Measurements from ENCODE around the gene FAM240A. TPM values are rescaled to one million over a fixed set of nuclear protein-coding genes. Genes with fewer than 3 reads are reported as not detected.

FAM240A gene
- total RNA-seq, 1 experiment from 2014 or later, result not detected

DNA sequence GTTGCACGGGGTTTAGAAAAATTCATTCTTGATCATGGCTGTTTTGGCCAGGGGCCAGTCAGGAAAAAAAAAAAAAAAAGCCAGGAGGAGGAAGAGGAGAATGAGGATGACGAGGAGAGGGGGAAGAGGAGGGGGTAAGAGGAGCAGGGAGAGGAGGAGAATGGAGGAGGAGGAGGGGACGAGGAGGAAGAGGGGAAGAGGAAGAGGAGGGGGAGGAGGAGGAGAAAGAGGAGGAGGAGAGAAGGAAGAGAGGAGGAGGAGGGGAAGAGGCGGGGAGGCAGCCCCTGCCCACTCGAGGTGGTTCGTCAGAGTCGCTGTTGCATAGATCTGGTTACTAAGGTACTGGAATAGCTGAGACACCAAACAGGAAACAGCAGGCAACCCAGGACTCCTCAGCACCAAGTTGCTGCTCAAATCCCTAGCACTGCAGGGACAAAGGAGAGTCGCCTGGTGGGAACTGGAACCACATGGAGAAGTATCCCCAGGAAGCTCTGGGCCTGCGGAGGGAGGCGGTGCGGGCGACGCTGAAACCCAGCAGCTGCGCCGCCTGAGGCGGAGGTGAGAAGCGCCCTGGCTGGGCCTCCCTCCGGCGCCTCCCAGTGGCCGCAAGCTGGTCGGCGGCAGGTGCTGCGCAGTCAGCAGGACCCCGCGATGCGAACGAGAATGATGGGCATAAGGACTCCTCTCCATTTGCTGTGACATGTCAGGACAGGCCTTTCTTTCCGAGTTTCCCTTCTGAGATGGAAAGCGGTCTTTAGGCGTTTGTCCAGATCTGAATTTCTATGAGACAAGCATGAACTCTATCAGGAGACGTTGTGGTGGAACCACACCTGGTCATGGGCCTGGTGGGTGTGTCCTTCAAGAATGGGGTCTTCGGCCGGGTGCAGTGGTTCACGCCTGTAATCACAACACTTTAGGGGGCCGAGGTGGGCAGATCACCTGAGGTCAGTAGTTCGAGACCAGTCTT is 17.5 kb downstream of the FAM240A start:
- no peaks in the 10 kb centered on the region for H3K27me3 ChIP-seq
- no peak overlapping the region for H3K27ac ChIP-seq
- no peaks in the 10 kb centered on the region for H3K36me3 ChIP-seq
- no peaks in the 10 kb centered on the region for H3K4me1 ChIP-seq
- H3K4me3 ChIP-seq, result no peak overlapping the region
- H3K9me3 ChIP-seq (replicated peaks), result no peaks in the 10 kb centered on the region
- DNase-seq, result peak; percentile 39 to 59

GRCh38 chr3:46632792-46633191 is 20.5 kb downstream of the FAM240A start:
- DNase-seq, result no peak
- Histone ChIP-seq H3K9me3 (replicated peaks) (no peaks in the 10 kb centered on the region; the same call in 1 of the 2 replicates), H3K27ac (no peak overlapping the region), H3K27me3 (no peaks in the 10 kb centered on the region), H3K4me3 (no peak overlapping the region), H3K36me3 (no peaks in the 10 kb centered on the region), H3K4me1 (no peaks in the 10 kb centered on the region)

DNA sequence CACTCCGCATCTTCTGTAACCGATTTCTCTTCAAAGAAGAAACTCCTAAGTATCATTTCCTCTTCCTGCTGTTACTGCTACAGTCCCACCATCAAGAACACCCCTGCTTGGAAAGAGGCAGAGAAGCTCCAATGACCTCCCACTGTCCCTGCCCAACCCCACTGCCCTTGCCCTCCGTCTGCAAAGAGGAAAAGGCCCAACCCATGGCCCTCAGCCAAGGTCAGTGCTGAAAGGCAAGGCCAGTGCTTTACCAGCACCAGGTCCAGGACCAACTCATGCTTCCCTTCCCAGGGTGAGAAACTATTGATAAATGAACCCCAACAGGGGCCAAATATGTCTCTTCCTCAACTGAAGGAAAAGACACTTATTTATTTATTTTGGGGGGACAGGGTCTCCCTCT is 22.5 kb downstream of the FAM240A start:
- no peak overlapping the region for H3K4me3 ChIP-seq
- H3K27me3 ChIP-seq, result no peaks in the 10 kb centered on the region
- DNase-seq, result no peak
- H3K36me3 ChIP-seq, result no peaks in the 10 kb centered on the region
- no peaks in the 10 kb centered on the region for H3K4me1 ChIP-seq
- no peak overlapping the region for H3K27ac ChIP-seq
- H3K9me3 ChIP-seq (replicated peaks), result no peaks in the 10 kb centered on the region; the same call in 1 of the 2 replicates

DNA sequence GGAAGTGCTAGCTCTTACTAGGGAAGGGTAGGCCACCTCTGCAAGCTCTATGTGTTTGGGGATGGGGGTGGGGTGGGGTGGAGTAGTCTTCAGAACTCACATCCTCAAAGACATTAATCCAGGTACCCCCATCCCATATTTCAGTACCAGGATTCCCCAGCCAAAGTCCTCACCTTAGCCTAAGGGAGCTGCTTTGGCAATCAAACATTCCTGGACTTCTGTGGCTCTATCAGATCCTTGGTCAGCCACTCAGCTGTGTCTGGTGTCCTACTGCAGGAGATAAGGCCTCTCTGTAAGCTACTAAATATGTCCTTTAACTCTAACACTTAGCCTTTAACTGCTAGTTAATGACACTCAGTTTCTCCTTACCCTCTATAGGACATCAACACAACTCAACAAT is 26.9 kb downstream of the FAM240A start:
- no peak overlapping the region for H3K4me3 ChIP-seq
- H3K27ac ChIP-seq, result no peak overlapping the region
- no peaks in the 10 kb centered on the region for H3K36me3 ChIP-seq
- no peaks in the 10 kb centered on the region for H3K4me1 ChIP-seq
- H3K27me3 ChIP-seq, result no peaks in the 10 kb centered on the region
- H3K9me3 ChIP-seq (replicated peaks), result no peaks in the 10 kb centered on the region; the same call in 1 of the 2 replicates
- no peak for DNase-seq

GRCh38 chr3:46640927-46641326 is 28.6 kb downstream of the FAM240A start:
- Histone ChIP-seq H3K27me3 (no peaks in the 10 kb centered on the region), H3K4me3 (no peak overlapping the region), H3K27ac (no peak overlapping the region), H3K9me3 (replicated peaks) (no peaks in the 10 kb centered on the region; the same call in 1 of the 2 replicates), H3K36me3 (no peaks in the 10 kb centered on the region), H3K4me1 (no peaks in the 10 kb centered on the region)
- DNase-seq, result no peak

DNA sequence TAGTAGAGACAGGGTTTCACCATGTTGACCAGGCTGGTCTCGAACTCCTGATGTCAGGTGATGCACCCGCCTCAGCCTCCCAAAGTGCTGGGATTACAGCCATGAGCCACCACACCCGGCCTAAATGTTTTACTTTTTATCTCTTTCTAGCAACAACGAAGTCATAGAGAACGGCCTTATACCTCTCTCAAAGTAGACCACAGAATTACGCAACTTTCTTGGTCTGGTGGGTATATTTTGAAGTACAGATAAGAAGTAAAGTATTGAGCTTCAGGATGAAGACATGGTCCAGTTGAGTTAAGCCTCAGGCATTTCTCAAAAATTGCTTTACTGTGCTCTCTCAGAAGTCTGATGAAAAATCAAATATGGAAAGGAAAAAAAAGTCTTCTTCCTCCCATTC is 30.6 kb downstream of the FAM240A start:
- no peak for DNase-seq
- no peak overlapping the region for H3K27ac ChIP-seq
- H3K27me3 ChIP-seq, result no peaks in the 10 kb centered on the region
- no peaks in the 10 kb centered on the region for H3K36me3 ChIP-seq
- H3K9me3 ChIP-seq (replicated peaks), result no peaks in the 10 kb centered on the region
- no peak overlapping the region for H3K4me3 ChIP-seq
- H3K4me1 ChIP-seq, result no peaks in the 10 kb centered on the region

DNA sequence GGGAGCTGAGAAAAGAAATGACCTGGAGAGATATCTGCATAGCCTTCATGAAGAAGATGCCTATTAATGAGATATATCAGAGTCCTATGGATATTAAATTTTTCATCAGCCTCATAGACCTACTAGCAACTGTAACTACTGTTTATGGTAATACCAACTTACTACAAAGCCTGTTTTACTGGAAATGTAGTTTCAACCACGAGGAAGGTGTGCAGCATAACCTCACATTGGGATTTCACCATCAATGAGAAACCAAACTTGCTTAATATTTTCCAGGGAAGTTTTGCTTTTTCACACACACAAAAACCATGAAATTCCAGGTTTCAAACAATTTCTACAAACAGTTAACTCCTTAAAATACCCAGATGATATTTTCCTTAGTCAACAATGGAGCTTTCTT is 31.4 kb downstream of the FAM240A start:
- Histone ChIP-seq H3K27ac (no peak overlapping the region), H3K4me3 (no peak overlapping the region), H3K36me3 (no peaks in the 10 kb centered on the region), H3K9me3 (replicated peaks) (no peaks in the 10 kb centered on the region), H3K4me1 (no peaks in the 10 kb centered on the region), H3K27me3 (no peaks in the 10 kb centered on the region)
- DNase-seq, result no peak

DNA sequence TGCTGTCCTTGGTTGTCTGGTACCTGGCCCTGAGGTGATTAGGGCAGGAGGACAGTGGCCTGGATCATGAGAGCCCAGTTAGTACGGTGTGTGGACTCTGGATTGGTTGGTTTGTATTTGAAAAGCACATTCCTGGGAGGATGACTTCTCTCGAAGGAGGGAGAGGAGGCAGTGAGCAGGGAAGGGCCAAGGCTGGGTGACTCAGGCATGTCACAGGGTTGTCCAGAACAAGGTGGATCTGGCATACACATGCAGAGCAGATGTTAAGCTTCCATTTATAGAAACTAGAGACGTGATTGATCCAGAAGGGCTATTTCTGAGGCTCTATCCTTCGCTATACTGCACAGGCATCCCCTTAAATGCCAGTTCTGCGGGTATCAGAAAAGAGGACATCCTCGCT is 34.4 kb downstream of the FAM240A start:
- Histone ChIP-seq H3K9me3 (replicated peaks) (no peaks in the 10 kb centered on the region), H3K27me3 (no peaks in the 10 kb centered on the region), H3K36me3 (no peaks in the 10 kb centered on the region), H3K27ac (no peak overlapping the region), H3K4me1 (no peaks in the 10 kb centered on the region), H3K4me3 (no peak overlapping the region)
- DNase-seq, result no peak

- H3K27me3 ChIP-seq, result no peaks in the 10 kb centered on the region
- no peaks in the 10 kb centered on the region for H3K4me1 ChIP-seq
- no peak overlapping the region for H3K4me3 ChIP-seq
- DNase-seq, result no peak
- no peaks in the 10 kb centered on the region for H3K36me3 ChIP-seq
- no peaks in the 10 kb centered on the region for H3K9me3 ChIP-seq (replicated peaks)
- no peak overlapping the region for H3K27ac ChIP-seq
These were observed 35.8 kb downstream of the FAM240A start for GRCh38 chr3:46648096-46648495.

GRCh38 chr3:46649436-46649835 is 37.1 kb downstream of the FAM240A start:
- no peaks in the 10 kb centered on the region for H3K9me3 ChIP-seq (replicated peaks)

GRCh38 chr3:46651084-46651483 is 38.8 kb downstream of the FAM240A start:
- Histone ChIP-seq H3K36me3 (no peaks in the 10 kb centered on the region), H3K9me3 (replicated peaks) (no peaks in the 10 kb centered on the region), H3K27ac (no peak overlapping the region), H3K4me1 (no peaks in the 10 kb centered on the region), H3K4me3 (no peak overlapping the region), H3K27me3 (no peaks in the 10 kb centered on the region)
- no peak for DNase-seq

More at GRCh38 chr3:46649436-46649835, 37.1 kb downstream of the FAM240A start:
- Histone ChIP-seq H3K4me3 (no peak overlapping the region), H3K4me1 (no peaks in the 10 kb centered on the region), H3K27ac (no peak overlapping the region), H3K36me3 (no peaks in the 10 kb centered on the region), H3K27me3 (no peaks in the 10 kb centered on the region)
- DNase-seq, result no peak

- Histone ChIP-seq H3K4me1 (peaks cover 9% of the 10 kb centered on the region), H3K27ac (no peak overlapping the region), H3K36me3 (no peaks in the 10 kb centered on the region), H3K27me3 (no peaks in the 10 kb centered on the region), H3K9me3 (replicated peaks) (no peaks in the 10 kb centered on the region), H3K4me3 (no peak overlapping the region)
- DNase-seq, result no peak
These were observed 42.9 kb downstream of the FAM240A start for GRCh38 chr3:46655271-46655670.

DNA sequence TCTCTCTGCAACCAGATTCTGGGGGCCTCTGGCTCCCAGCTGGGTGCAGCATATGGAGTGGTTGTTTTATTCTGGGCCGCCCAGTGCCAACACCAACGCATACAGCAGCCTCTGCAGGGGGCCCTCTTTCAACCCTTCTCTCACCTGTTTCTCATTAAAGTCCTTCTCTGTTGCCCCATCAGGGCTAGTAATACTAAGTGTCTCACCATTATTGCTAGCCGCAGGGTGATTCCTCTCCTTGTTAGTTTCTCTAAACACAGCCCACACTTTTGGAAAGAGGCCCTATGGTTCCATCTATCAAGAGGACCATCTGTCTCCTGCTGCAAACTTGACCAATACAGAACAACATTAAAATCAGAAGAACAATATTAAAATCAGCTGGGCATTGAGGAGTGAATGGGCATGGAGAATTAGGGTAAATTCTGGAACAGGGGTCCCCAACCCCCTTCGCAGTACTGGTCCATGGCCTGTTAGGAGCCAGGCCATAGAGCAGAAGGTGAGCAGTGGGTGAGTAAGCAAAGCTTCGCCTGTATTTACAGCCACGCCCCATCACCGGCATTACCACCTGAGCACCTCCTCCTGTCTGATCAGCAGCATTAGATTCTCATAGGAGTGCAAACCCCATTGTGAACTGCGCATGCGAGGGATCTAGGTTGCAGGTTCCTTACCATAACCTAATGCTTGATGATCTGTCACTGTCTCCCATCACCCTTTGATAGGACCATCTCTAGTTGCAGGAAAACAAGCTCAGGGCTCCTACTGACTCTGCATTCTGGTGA is 44.6 kb downstream of the FAM240A start:
- DNase-seq, result no peak
- Histone ChIP-seq H3K27me3 (no peaks in the 10 kb centered on the region), H3K4me3 (no peak overlapping the region), H3K9me3 (replicated peaks) (no peaks in the 10 kb centered on the region), H3K36me3 (no peaks in the 10 kb centered on the region), H3K4me1 (peaks cover 23% of the 10 kb centered on the region), H3K27ac (no peak overlapping the region)

- Histone ChIP-seq H3K4me1 (peaks cover 45% of the 10 kb centered on the region), H3K36me3 (no peaks in the 10 kb centered on the region), H3K27me3 (no peaks in the 10 kb centered on the region), H3K9me3 (replicated peaks) (no peaks in the 10 kb centered on the region), H3K27ac (no peak overlapping the region), H3K4me3 (no peak overlapping the region)
- peak; percentile 48 to 65 for DNase-seq
These were observed 47.0 kb downstream of the FAM240A start for GRCh38 chr3:46659285-46659684.

DNA sequence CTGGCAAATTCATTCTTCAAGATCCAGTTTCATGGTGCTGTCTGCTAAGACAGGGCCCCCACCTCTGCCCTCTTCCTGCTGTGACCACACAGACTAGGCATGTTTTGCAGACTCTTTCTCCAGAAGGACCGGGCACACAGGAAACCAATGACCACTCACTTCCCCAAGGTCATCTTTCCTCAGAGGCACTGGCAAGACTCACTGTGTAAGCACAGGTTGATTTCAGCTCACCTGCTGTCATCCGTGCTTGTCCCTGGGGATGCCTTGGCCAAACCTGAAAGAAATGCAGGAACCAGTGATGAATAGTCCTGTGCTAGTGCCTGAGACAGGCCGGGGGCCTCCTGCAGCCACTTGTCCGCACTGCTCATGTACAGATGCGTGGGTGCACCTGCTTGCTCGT is 47.7 kb downstream of the FAM240A start:
- Histone ChIP-seq H3K27ac (no peak overlapping the region), H3K4me1 (peaks cover 45% of the 10 kb centered on the region), H3K36me3 (no peaks in the 10 kb centered on the region), H3K4me3 (no peak overlapping the region), H3K9me3 (replicated peaks) (no peaks in the 10 kb centered on the region), H3K27me3 (no peaks in the 10 kb centered on the region)
- no peak for DNase-seq
